Activated T-cell treated with anti-CD3 and anti-CD28 coated beads, Interleukin-2, amount 50 U/mL, for 48 hours (primary cell): ENCODE measurements around the gene NEDD9.
A peak's percentile ranks its signal among the peaks of the same experiment; 100 is the strongest.

Experiments
- DNase-seq, 2 experiments: peaks; one replicate each; pipeline ENCODE4 v3.0.0-alpha.2; 2020

Gene NEDD9

DNA sequence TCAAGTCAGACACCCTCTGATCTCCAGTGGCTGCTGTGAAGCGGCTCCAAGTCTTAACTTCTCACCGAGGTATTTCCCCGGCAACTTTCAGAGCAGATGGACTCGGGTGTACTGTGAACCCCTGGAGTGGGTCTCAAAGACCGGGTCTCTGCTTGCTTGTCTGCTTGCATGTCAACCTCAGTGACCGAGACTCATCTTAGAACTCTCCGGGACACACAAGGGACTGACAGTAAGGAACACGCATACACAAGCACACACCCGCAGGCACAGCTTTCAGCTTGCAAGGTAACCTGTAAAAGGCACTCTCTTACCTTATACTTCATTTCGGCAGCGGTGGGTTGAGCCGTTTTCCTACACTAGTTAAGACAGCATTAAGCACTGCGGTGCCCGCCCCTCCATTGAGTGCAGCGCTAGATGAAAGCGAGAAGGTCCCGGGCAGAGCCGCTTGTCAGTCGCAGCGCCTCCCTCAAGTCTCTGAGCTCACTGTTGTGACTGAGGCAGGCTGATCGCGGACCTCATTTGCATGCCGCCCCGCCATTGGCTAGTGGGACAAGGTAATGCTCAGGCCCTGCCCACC is at the start of gene NEDD9:
Gene NEDD9 (minus strand): TSS at position 476 of the 577 bp plus-strand sequence. CDS start 153 bp downstream, at position 323.
- DNase-seq, result peak; percentile 94

DNA sequence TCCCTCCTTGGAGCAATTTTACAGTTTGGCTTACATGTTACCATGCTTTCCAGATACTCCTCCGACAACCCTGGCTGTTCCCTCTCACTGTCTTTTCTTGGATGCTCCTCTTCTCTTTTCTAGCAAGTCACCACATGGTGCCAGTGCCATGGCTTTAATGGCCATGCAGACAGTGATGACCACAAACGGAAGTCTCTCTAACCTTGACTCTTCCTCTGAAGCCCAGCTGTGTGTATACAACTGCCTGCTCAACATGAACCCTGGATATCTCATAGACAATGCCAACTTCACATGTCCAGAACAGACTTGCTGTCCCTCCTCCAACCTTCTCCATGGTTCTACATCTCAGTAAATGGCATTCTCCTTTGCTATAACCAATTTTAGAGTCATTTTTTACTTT is 49.8 kb upstream of the NEDD9 start:
- no peak for DNase-seq

- no peak for DNase-seq
These were observed 47.9 kb upstream of the NEDD9 start for GRCh38 chr6:11280394-11280793.

DNA sequence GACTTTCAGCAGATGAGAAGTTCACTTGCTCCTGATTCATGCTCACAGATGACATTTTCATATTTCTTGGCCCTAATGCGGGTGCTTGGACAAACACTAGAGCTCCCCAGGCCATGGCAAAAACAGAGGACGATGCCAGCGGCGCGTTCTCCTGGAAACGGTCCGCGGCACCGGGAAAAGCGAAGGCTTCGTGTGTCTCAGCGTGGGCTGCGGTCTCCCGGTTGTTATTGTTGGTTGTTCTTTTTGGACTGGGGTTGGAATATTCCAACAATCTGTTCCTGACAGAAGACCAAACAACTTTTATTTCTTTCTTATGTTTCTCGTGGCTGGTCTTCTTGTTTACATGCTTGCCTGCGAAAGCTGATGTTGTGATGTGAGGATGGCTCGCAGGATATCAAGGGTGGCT is 46.8 kb upstream of the NEDD9 start:
- no peak for DNase-seq

DNA sequence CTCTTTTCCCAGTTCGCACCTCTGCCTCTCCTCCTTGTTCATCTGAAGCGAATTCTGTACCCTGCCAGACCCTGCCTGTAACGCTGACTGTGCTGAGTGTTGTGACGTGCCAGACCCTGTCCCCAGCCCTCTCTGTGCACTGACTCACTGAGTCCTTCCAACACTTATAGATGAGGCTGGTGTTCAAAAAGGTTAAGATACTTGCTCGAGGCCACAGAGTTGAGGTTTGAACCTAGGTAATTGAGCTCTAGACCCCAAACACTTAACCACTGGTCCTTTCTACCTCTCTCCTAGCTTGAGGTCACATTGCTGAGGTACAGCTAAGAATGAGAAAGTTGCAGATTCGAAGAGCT is 45.7 kb upstream of the NEDD9 start:
- DNase-seq, result peak in 1 of 2 experiments; percentile 59

DNA sequence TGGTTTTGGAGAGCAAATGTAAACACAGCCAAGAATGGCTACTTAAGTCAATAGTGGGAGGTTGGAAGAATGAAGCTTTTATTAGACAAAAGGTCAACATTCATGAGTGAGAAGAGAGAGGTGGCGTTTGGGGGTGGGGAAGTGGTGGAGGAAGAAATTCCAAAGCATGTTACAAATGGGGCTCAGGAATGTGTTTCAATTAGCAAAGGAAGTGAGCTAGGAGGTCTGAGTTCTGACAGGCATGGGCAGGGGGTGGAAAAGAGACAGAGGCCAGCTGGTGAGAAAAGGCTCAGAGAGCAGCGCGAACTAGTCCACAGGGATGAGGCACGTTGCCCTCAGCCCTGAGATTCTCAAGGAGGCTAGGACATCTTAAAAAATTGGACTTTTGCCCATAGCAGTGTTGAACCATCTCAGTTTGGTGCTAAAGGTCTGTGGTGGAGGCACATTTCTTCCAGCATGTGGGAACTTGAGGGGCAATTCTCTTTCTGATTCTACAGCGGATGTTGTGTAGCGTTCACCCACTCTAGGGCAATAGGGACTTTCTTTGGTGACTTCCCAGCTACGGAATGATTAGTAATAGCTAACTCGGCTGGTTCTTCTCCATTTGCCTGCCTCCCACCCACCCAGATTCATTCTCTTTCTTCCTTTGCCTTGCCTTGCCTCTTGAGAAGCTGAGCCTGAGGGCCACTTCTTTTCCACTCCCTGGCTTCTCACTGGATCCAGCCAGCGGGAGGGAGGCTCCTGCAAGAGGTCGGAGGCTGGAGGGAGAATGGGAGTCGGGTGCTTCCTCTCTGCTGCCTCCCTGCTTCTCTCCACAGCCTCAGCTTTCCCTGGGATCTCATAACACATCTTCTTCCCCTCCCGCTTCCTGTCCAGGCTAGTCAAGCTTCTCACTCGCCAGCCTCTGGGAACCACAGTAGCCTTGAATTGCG is 45.1 kb upstream of the NEDD9 start:
- DNase-seq, result peak; percentile 44 to 46

- DNase-seq, result no peak
These were observed 44.4 kb upstream of the NEDD9 start for GRCh38 chr6:11276911-11277274.

GRCh38 chr6:11276228-11276627 is 43.8 kb upstream of the NEDD9 start:
- no peak for DNase-seq

DNA sequence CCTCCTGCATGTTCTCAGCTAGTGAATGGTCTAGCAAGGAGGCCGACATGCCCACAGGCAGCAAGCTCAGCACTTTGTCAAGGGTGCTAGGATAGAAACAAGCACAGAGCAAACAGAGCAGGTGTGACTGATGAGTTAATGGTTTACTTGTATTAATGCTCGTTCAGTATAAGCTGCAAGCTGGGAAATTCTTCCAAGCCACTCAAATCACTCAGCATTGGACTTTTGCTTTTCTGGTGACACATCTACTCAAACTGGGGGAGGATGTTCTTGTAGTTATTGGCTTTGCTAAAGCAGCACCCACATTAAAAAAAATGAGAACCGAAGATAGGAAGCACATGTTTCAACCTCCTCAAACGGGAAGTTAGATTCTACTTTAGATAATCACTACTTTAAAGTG is 43.1 kb upstream of the NEDD9 start:
- DNase-seq, result peak in 1 of 2 experiments; percentile 32

GRCh38 chr6:11273406-11274065 is 41.1 kb upstream of the NEDD9 start:
- no peak for DNase-seq

DNA sequence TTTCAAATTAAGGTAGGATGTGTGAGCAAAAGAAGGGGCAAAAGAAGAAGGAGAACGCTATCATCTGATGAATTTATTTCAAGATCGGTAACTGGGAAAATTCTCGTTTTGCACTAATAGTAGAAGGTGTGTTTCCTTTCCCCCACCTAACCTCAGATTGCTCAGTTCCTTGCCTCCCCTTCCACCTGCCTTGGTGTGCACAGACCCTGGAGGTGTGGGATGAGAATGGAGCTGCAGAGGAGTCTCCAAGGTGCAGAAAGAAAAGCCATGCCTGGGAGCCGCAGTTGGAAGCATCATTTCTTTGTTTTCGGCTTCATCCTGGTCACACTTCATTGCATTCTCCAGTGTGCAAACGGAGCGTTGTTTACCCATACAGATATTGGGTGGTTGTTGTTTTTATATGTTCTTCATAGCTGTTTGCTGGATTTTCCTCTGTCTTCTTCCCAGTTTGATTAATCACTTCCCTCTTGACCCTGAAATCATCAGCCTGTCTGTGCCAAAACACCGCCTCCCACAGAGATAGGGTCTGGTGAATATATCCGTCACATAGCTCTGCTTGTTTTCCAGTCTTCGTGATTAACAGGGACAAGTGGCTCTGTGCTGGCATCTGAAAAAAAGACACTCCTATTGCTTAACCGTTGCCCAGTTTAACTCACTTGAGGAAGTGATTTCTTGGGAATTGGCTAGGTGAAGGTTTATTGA is 40.2 kb upstream of the NEDD9 start:
- DNase-seq, result no peak

- DNase-seq, result no peak
These were observed 39.0 kb upstream of the NEDD9 start for GRCh38 chr6:11271228-11272020.

DNA sequence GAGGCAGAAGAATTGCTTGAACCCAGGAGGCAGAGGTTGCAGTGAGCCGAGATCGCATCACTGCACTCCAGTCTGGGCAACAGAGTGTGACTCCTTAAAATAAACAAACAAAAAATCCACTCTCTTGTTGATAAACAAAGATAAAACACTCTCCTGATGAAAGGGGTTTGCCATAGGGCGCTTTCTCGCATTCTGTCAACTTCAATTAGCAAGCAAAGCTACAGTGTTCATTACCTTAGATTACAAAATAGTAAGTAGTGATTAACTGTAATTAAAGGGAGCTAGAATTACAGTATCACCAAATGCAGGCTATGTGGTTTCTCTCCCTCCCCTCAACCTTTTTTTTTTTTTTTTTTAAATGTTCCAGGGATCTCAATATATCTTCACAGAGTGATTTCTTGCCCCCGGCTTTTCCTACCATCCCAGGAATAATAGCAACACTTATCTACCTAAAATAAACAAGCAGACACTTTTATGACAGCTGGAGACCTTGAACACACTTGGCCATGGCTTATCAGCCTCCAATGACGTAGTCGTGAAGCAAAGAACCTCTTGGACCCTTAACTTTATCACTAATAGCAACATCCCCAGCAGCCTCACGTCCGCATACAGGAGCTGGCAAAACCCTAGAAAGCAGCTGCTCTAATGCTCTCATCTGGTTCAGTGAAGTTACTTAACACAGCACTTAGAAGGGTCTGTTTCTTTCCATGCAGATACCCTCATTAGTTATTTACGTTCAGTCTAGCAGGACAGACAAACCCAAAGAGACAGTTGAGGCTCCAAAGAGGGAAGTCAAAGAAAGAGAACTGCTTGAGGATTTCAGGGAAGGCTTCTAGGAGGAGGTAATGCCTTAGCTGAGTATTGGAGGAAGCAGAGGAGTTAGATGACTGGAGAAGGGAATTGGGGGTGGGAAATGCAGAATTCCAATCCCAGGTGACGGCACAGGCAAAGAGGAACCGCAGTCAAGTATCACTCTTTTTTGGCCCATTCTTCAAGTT is 37.9 kb upstream of the NEDD9 start:
- no peak for DNase-seq

- no peak for DNase-seq
These were observed 36.5 kb upstream of the NEDD9 start for GRCh38 chr6:11268978-11269377.

- DNase-seq, result no peak
These were observed 34.5 kb upstream of the NEDD9 start for GRCh38 chr6:11266926-11267325.

GRCh38 chr6:11265932-11266331 is 33.5 kb upstream of the NEDD9 start:
- DNase-seq, result no peak

DNA sequence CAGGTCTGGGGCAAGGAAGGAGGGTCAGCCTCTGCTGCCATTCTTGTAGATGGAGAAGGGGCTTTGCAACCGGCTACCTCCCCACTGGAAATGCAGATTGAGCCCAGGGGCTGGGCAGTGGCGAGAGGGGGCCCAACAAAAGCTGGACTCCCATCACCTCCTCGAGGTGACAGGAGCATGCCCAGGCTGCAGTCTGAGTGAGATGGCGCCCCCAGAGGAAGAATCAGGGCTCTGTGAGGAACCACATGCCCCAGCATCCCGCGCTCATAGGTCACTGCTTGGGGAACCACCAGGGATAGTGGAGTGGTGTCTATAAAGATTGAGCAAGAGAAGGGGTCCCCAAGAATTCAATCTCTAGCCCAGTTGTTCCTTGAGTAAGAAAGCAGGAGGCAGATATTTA is 31.6 kb upstream of the NEDD9 start:
- no peak for DNase-seq

DNA sequence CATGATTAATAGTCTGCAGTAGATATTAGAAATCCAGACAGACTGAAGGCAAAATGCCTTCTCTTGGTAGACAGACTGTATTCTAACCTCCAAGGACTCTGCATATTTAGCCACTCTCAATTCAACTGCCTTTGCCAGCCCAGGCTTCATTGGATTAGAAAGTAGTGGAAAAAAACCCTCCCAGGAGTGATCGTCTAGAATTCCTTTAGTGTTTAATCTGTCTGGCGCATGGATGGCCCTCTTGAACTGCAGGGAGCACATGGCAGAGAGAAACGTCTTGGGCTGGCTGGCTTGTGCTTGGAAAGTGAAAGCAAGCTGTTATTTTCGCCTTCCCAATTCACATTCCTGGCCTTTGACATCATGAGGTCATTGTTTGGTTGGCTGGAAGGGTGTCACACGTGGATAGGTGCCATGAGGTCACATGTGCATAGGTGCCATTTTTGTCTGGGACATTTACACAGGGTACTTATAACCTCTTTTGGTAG is 30.9 kb upstream of the NEDD9 start:
- no peak for DNase-seq

DNA sequence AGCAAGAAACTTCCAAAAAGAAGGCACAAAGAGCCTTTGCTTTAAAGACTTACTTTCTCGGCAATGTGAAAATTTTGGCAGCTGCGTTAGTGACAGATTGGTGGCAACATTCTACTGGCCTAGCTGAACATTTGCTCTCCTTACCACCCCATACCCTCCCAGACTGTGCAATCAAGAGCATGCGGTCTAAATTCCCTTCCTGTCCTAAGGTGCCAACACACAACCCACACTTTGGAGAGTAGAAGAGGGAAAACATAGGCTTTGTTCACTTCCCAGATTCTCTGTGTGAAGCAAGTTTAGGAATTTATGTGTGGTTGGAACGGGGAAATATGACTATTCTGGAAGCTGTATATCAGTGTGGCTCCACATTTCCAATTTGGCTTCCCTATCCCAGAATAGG is 29.8 kb upstream of the NEDD9 start:
- DNase-seq, result no peak

- DNase-seq, result no peak
These were observed 28.0 kb upstream of the NEDD9 start for GRCh38 chr6:11260249-11261038.
